ENCODE measurements around the gene IFI44.

The IFI44 gene

GRCh38 chr1:78652019-78652560 is 2.5 kb downstream of the IFI44 start:
- DNase-seq, result no peak

GRCh38 chr1:78658901-78659300 is 9.3 kb downstream of the IFI44 start:
- no peak for DNase-seq

GRCh38 chr1:78663923-78664322 is 14.3 kb downstream of the IFI44 start:
- no peak for DNase-seq

GRCh38 chr1:78664763-78665162 is 15.1 kb downstream of the IFI44 start:
- no peak for DNase-seq

GRCh38 chr1:78665809-78666208 is 16.2 kb downstream of the IFI44 start:
- DNase-seq, result no peak

GRCh38 chr1:78667939-78668338 is 18.3 kb downstream of the IFI44 start:
- DNase-seq, result no peak

- no peak for DNase-seq
Measured at GRCh38 chr1:78668427-78668826, 18.8 kb downstream of the IFI44 start.

- DNase-seq, result no peak
Measured at GRCh38 chr1:78672428-78672827, 22.8 kb downstream of the IFI44 start.

GRCh38 chr1:78673120-78673519 is 23.5 kb downstream of the IFI44 start:
- no peak for DNase-seq

GRCh38 chr1:78676347-78676982 is 26.8 kb downstream of the IFI44 start:
- DNase-seq, result peak; percentile 60 to 68

- no peak for DNase-seq
Measured at GRCh38 chr1:78676993-78677392, 27.4 kb downstream of the IFI44 start.

- no peak for DNase-seq
Measured at GRCh38 chr1:78677788-78678187, 28.2 kb downstream of the IFI44 start.

- DNase-seq, result no peak
Measured at GRCh38 chr1:78678324-78678723, 28.7 kb downstream of the IFI44 start.

GRCh38 chr1:78681265-78681664 is 31.6 kb downstream of the IFI44 start:
- DNase-seq, result no peak

- no peak for DNase-seq
Measured at GRCh38 chr1:78682496-78682895, 32.9 kb downstream of the IFI44 start.

- no peak for DNase-seq
Measured at GRCh38 chr1:78683079-78683478, 33.4 kb downstream of the IFI44 start.

GRCh38 chr1:78687315-78687714 is 37.7 kb downstream of the IFI44 start:
- no peak for DNase-seq

- no peak for DNase-seq
Measured at GRCh38 chr1:78687914-78688313, 38.3 kb downstream of the IFI44 start.

- no peak for DNase-seq
Measured at GRCh38 chr1:78688697-78689096, 39.1 kb downstream of the IFI44 start.

- DNase-seq, result no peak
Measured at GRCh38 chr1:78690516-78690915, 40.9 kb downstream of the IFI44 start.

GRCh38 chr1:78691995-78692747 is 42.5 kb downstream of the IFI44 start:
- no peak for DNase-seq

- DNase-seq, result no peak
Measured at GRCh38 chr1:78699813-78700212, 50.2 kb downstream of the IFI44 start.

- no peak for DNase-seq
Measured at GRCh38 chr1:78702426-78702825, 52.8 kb downstream of the IFI44 start.

GRCh38 chr1:78703806-78704205 is 54.2 kb downstream of the IFI44 start:
- no peak for DNase-seq

Data from AML-193 (cell line).